OCI-LY7 (cell line): Measurements from ENCODE around the gene RBM25. TPM values are rescaled to one million over a fixed set of nuclear protein-coding genes. Genes with fewer than 3 reads are reported as not detected.

Source experiments
- BruUV-seq: library from RNA; stranded (reverse); fragments of 400-500 nt; replicated peaks from 2 replicates; lab custom pipeline; 2021; lab: Mats Ljungman, UMichigan
- CTCF ChIA-PET: fragments of 300-600 bp; sonication (Branson Sonifier 250); formaldehyde crosslinking; loops from one replicate; lab custom pipeline; 2022; ENCODE audit warnings: antibody characterized with exemption; ENCODE audit not compliant: unreplicated experiment; lab: Charles Lee
- POLR2A ChIA-PET: fragments of 300-600 bp; sonication (Branson Sonifier 250); formaldehyde crosslinking; loops from one replicate; lab custom pipeline; 2022; ENCODE audit warnings: antibody characterized with exemption; lab: Charles Lee
- DNase-seq: peaks from one replicate; pipeline ENCODE4 v3.0.0-alpha.2; 2015; ENCODE audit warnings: low spot score
- H2AFZ ChIP-seq: fragments of 200-600 bp; sonication (generic), shearing (Covaris generic); 2 replicates; pipeline ENCODE4 v1.6.1; 2014; ENCODE audit warnings: mild to moderate bottlenecking, antibody characterized with exemption, low read length, moderate library complexity
- H3K27ac ChIP-seq: fragments of 200-600 bp; sonication (generic); 2 replicates; pipeline ENCODE4 v1.5.1; 2014; ENCODE audit warnings: mixed run types, low read depth, mild to moderate bottlenecking, moderate library complexity, low read length, inconsistent platforms; ENCODE audit not compliant: poor library complexity, severe bottlenecking
- H3K36me3 ChIP-seq: fragments of 200-600 bp; sonication (generic); 2 replicates; pipeline ENCODE4 v1.6.1; 2014; ENCODE audit warnings: mild to moderate bottlenecking, antibody characterized with exemption, low read length, moderate library complexity, mixed read lengths; ENCODE audit not compliant: insufficient read depth
- H3K4me1 ChIP-seq: fragments of 200-600 bp; sonication (generic); 2 replicates; pipeline ENCODE4 v1.5.1; 2014; ENCODE audit warnings: mild to moderate bottlenecking, low read length; ENCODE audit not compliant: insufficient read depth, poor library complexity, severe bottlenecking
- H3K4me2 ChIP-seq: fragments of 200-600 bp; sonication (generic); 2 replicates; pipeline ENCODE4 v1.6.1; 2014; ENCODE audit warnings: mild to moderate bottlenecking, low read length
- H3K4me3 ChIP-seq: fragments of 200-600 bp; sonication (generic); 2 replicates; pipeline ENCODE4 v1.5.1; 2014; ENCODE audit warnings: mild to moderate bottlenecking, low read depth, low read length; ENCODE audit not compliant: poor library complexity, severe bottlenecking
- H3K79me2 ChIP-seq: fragments of 200-600 bp; sonication (generic); 2 replicates; pipeline ENCODE4 v1.6.1; 2016; ENCODE audit warnings: low read depth, mild to moderate bottlenecking, low read length, moderate library complexity, mixed read lengths; ENCODE audit not compliant: insufficient read depth
- H3K9me2 ChIP-seq: fragments of 200-600 bp; sonication (generic); 2 replicates; pipeline ENCODE4 v1.6.1; 2016; ENCODE audit warnings: mild to moderate bottlenecking, low read length, mixed read lengths; ENCODE audit not compliant: insufficient read depth
- H3K9me3 ChIP-seq: fragments of 200-600 bp; sonication (generic); 2 replicates; pipeline ENCODE4 v1.6.1; 2014; ENCODE audit warnings: mild to moderate bottlenecking, mixed run types, low read length, mixed read lengths
- H4K20me1 ChIP-seq: fragments of 200-600 bp; sonication (generic); 2 replicates; pipeline ENCODE4 v1.6.1; 2014; ENCODE audit warnings: mild to moderate bottlenecking, antibody characterized with exemption, low read length, moderate library complexity, mixed read lengths; ENCODE audit not compliant: insufficient read depth
- EZH2phosphoT487 ChIP-seq: fragments of 200-600 bp; sonication (generic); IDR thresholded peaks from 2 replicates; pipeline ENCODE4 v1.6.1; 2018; ENCODE audit warnings: low read depth, borderline replicate concordance, mild to moderate bottlenecking, mixed run types, antibody characterized with exemption, low read length, moderate library complexity, mixed read lengths
- intact Hi-C: fragments of 100-400 bp; cut with micrococcal nuclease; formaldehyde crosslinking; loops from one replicate; pipeline ENCODE4 v1.10.0; 2022; ENCODE audit not compliant: unreplicated experiment
- total RNA-seq, 2 experiments: library from RNA; depleted of rRNA in 1 of 2; stranded (reverse); fragments of >200 nt in 1 of 2; shearing (Covaris generic) in 1 of 2; gene quantifications; 2 replicates each; pipeline ENCODE4 v1.2.3, GENCODE V29; 2014 to 2022
- TF ChIP-seq, protein P1 (sequence below): fragments of 200-600 bp; sonication (generic); conservative IDR thresholded peaks from 2 replicates; pipeline ENCODE4 v1.5.1; 2014; ENCODE audit warnings: mild to moderate bottlenecking, antibody characterized with exemption, low read length, moderate library complexity, mixed read lengths

RBM25 gene
- total RNA-seq, 2 experiments from 2014 or later = 70.5 to 120 TPM

GRCh38 chr14:73136085-73136386 lies 77.7 kb downstream of the RBM25 start:
- Histone ChIP-seq H3K9me3 (peaks cover 5% of the 10 kb centered on the region; the same call in 1 of the 2 replicates), H2AFZ (peak overlapping the region; percentile 98), H3K27ac (peak overlapping the region; percentile 80), H4K20me1 (no peaks in the 10 kb centered on the region), H3K4me2 (peak overlapping the region; percentile 66), H3K9me2 (no peaks in the 10 kb centered on the region), H3K4me3 (peak overlapping the region; percentile 87), H3K36me3 (no peaks in the 10 kb centered on the region), H3K79me2 (peaks cover 32% of the 10 kb centered on the region), H3K4me1 (peaks cover 13% of the 10 kb centered on the region)
- TF ChIP-seq, protein P1, sequence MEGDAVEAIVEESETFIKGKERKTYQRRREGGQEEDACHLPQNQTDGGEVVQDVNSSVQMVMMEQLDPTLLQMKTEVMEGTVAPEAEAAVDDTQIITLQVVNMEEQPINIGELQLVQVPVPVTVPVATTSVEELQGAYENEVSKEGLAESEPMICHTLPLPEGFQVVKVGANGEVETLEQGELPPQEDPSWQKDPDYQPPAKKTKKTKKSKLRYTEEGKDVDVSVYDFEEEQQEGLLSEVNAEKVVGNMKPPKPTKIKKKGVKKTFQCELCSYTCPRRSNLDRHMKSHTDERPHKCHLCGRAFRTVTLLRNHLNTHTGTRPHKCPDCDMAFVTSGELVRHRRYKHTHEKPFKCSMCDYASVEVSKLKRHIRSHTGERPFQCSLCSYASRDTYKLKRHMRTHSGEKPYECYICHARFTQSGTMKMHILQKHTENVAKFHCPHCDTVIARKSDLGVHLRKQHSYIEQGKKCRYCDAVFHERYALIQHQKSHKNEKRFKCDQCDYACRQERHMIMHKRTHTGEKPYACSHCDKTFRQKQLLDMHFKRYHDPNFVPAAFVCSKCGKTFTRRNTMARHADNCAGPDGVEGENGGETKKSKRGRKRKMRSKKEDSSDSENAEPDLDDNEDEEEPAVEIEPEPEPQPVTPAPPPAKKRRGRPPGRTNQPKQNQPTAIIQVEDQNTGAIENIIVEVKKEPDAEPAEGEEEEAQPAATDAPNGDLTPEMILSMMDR = no peak
- no peak for TF ChIP-seq EZH2phosphoT487
- no peak for DNase-seq
- intact Hi-C loops = no loop called here
- POLR2A ChIA-PET = interaction anchor here (0.5 to 2.9 kb wide), 10 partner anchors 11 to 546 kb away, joined by 3 to 14 read pairs (median 3); partner anchors contain the start of gene RBM25
- no TSS peak for BruUV-seq
- CTCF ChIA-PET = interaction anchor here (0.6 kb wide), 1 partner anchor 187 kb away, joined by 3 read pairs; no protein-coding TSS in a partner anchor

- no peaks in the 10 kb centered on the region for H3K9me2 ChIP-seq
- intact Hi-C loops = no loop called here
- no peaks in the 10 kb centered on the region for H4K20me1 ChIP-seq
- CTCF ChIA-PET = interaction anchor here (0.6 kb wide), 1 partner anchor 188 kb away, joined by 3 read pairs; no protein-coding TSS in a partner anchor
- peak within 1 kb of the TSS; percentile 98 for H2AFZ ChIP-seq
- DNase-seq = peak; percentile 98
- H3K4me3 ChIP-seq = peak within 1 kb of the TSS; percentile 87
- H3K9me3 ChIP-seq = peaks cover 5% of the 10 kb centered on the region; the same call in 1 of the 2 replicates
- POLR2A ChIA-PET = interaction anchor here (0.5 to 2.9 kb wide), 11 partner anchors 10 to 545 kb away, joined by 3 to 14 read pairs (median 3); partner anchors contain the start of gene RBM25
- TF ChIP-seq, protein P1 = no peak
- no peak for TF ChIP-seq EZH2phosphoT487
- peak within 1 kb of the TSS; percentile 80 for H3K27ac ChIP-seq
- peaks cover 13% of the 10 kb centered on the region for H3K4me1 ChIP-seq
- peak within 1 kb of the TSS; percentile 91 for H3K4me2 ChIP-seq
- no TSS peak for BruUV-seq
- peaks cover 35% of the 10 kb centered on the region for H3K79me2 ChIP-seq
- no peaks in the 10 kb centered on the region for H3K36me3 ChIP-seq
Measured at GRCh38 chr14:73136387-73137225, 78.3 kb downstream of the RBM25 start, which contains the start of gene PSEN1. Gene PSEN1, plus strand, starts transcription at chr14:73136507. Its CDS starts 11,513 bp downstream, at chr14:73148020.
